Parathyroid adenoma (tissue), 2 donors: ENCODE measurements around the gene RBM18.
A peak's percentile ranks its signal among the peaks of the same experiment; 100 is the strongest.

Experiments
- H2AFZ ChIP-seq: fragments of 300-600 bp; sonication (generic); one replicate; pipeline ENCODE4 v1.7.0; 2017; ENCODE audit warnings: antibody characterized with exemption, mild to moderate bottlenecking
- H3K27ac ChIP-seq: fragments of 300-600 bp; sonication (generic); one replicate; pipeline ENCODE4 v1.7.0; 2017
- H3K27me3 ChIP-seq: fragments of 300-600 bp; sonication (generic); one replicate; pipeline ENCODE4 v1.7.0; 2017; ENCODE audit warnings: low read length; ENCODE audit not compliant: control insufficient read depth, insufficient read depth
- H3K36me3 ChIP-seq: fragments of 300-600 bp; sonication (generic); one replicate; pipeline ENCODE4 v1.7.0; 2017; ENCODE audit warnings: low read length; ENCODE audit not compliant: control insufficient read depth, insufficient read depth
- H3K4me1 ChIP-seq: fragments of 300-600 bp; sonication (generic); one replicate; pipeline ENCODE4 v1.7.0; 2017; ENCODE audit warnings: control low read depth
- H3K4me2 ChIP-seq: fragments of 300-600 bp; sonication (generic); one replicate; pipeline ENCODE4 v1.7.0; 2017; ENCODE audit warnings: low read length
- H3K4me3 ChIP-seq: fragments of 300-600 bp; sonication (generic); one replicate; pipeline ENCODE4 v1.7.0; 2017; ENCODE audit warnings: low read depth, low read length
- H3K79me2 ChIP-seq: fragments of 300-600 bp; sonication (generic); one replicate; pipeline ENCODE4 v1.7.0; 2017; ENCODE audit warnings: control low read depth
- H3K9ac ChIP-seq: fragments of 300-600 bp; sonication (generic); one replicate; pipeline ENCODE4 v1.7.0; 2017; ENCODE audit warnings: mild to moderate bottlenecking
- H3K9me3 ChIP-seq: fragments of 300-600 bp; sonication (generic); one replicate; pipeline ENCODE4 v1.7.0; 2017; ENCODE audit warnings: low read length; ENCODE audit not compliant: control insufficient read depth
- CTCF ChIP-seq: fragments of 300-600 bp; sonication (generic); IDR thresholded peaks from one replicate; pipeline ENCODE4 v1.7.0; 2017; ENCODE audit warnings: antibody characterized with exemption, mild to moderate bottlenecking
- donor health status: primary hyperparathyroidism.

RBM18 gene

GRCh38 chr9:122252796-122253195, 11.8 kb downstream of the RBM18 start:
- no peaks in the 10 kb centered on the region for H3K9me3 ChIP-seq
- H3K4me1 ChIP-seq, result no peaks in the 10 kb centered on the region
- no peaks in the 10 kb centered on the region for H3K27me3 ChIP-seq
- H3K9ac ChIP-seq, result no peak overlapping the region
- no peak overlapping the region for H3K4me3 ChIP-seq
- no peaks in the 10 kb centered on the region for H3K79me2 ChIP-seq
- no peak overlapping the region for H3K4me2 ChIP-seq
- peak overlapping the region; percentile 17 for H3K27ac ChIP-seq
- no peak overlapping the region for H2AFZ ChIP-seq
- no peaks in the 10 kb centered on the region for H3K36me3 ChIP-seq
- TF ChIP-seq CTCF, result no peak

GRCh38 chr9:122251351-122251750, 13.3 kb downstream of the RBM18 start:
- H3K4me1 ChIP-seq, result no peaks in the 10 kb centered on the region
- H3K4me2 ChIP-seq, result no peak overlapping the region
- no peaks in the 10 kb centered on the region for H3K36me3 ChIP-seq
- H3K27me3 ChIP-seq, result no peaks in the 10 kb centered on the region
- H3K27ac ChIP-seq, result no peak overlapping the region
- no peak overlapping the region for H2AFZ ChIP-seq
- no peaks in the 10 kb centered on the region for H3K79me2 ChIP-seq
- TF ChIP-seq CTCF, result no peak
- H3K9me3 ChIP-seq, result no peaks in the 10 kb centered on the region
- H3K4me3 ChIP-seq, result no peak overlapping the region
- no peak overlapping the region for H3K9ac ChIP-seq

GRCh38 chr9:122248448-122248865, 16.2 kb downstream of the RBM18 start:
- no peak overlapping the region for H3K27ac ChIP-seq

GRCh38 chr9:122246666-122247065, 18.0 kb downstream of the RBM18 start:
- Histone ChIP-seq H3K36me3 (no peaks in the 10 kb centered on the region), H3K79me2 (no peaks in the 10 kb centered on the region), H3K27me3 (no peaks in the 10 kb centered on the region), H3K27ac (no peak overlapping the region), H3K9ac (no peak overlapping the region), H3K4me3 (no peak overlapping the region), H2AFZ (no peak overlapping the region), H3K4me2 (no peak overlapping the region), H3K4me1 (no peaks in the 10 kb centered on the region), H3K9me3 (no peaks in the 10 kb centered on the region)
- no peak for TF ChIP-seq CTCF

More at GRCh38 chr9:122248448-122248865, 16.2 kb downstream of the RBM18 start:
- H3K9ac ChIP-seq, result no peak overlapping the region
- no peak overlapping the region for H3K4me2 ChIP-seq
- no peaks in the 10 kb centered on the region for H3K79me2 ChIP-seq
- H3K4me3 ChIP-seq, result no peak overlapping the region
- no peaks in the 10 kb centered on the region for H3K9me3 ChIP-seq
- no peak for TF ChIP-seq CTCF
- H2AFZ ChIP-seq, result no peak overlapping the region
- H3K4me1 ChIP-seq, result no peaks in the 10 kb centered on the region
- no peaks in the 10 kb centered on the region for H3K27me3 ChIP-seq
- no peaks in the 10 kb centered on the region for H3K36me3 ChIP-seq

GRCh38 chr9:122244349-122244748, 20.3 kb downstream of the RBM18 start:
- no peaks in the 10 kb centered on the region for H3K4me1 ChIP-seq
- no peak overlapping the region for H2AFZ ChIP-seq
- no peak overlapping the region for H3K27ac ChIP-seq
- H3K4me2 ChIP-seq, result no peak overlapping the region
- no peaks in the 10 kb centered on the region for H3K9me3 ChIP-seq
- H3K79me2 ChIP-seq, result no peaks in the 10 kb centered on the region
- TF ChIP-seq CTCF, result no peak
- H3K9ac ChIP-seq, result no peak overlapping the region
- H3K36me3 ChIP-seq, result no peaks in the 10 kb centered on the region
- no peaks in the 10 kb centered on the region for H3K27me3 ChIP-seq
- H3K4me3 ChIP-seq, result no peak overlapping the region
